ENCODE results near the gene EPHA4. TPM values are rescaled to one million over a fixed set of nuclear protein-coding genes. Genes with fewer than 3 reads are reported as not detected.
A peak's percentile ranks its signal among the peaks of the same experiment; 100 is the strongest.

Gene EPHA4
- total and polyA plus RNA-seq, 2 of the 4 experiments (the other 2 are of a cell fraction) = 36.9 to 132 TPM

DNA sequence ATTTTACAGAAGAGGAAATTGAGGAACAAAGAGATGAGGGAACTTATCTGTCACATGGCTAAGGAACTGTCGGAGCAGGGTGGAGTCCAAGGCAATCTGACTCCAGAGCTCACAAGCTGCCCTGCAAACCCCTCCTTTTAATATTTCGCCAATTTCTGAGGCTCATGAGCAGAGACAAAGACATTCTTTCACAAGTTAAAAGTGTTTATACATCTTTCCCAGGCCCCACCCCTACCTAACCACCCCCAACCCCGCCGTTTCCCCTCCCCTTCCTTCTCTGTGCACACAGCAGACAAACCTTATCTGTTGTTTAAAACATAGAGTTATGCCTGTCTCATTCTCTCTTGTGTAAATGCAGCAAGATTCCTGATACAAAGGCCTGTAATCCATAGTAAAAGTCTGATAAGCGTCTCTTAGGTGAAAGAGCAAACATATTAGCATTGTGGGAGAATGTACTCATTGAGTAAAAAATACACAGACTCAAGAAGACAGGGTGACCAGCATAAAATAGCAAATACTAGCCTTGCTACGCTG lies 44.3 kb downstream of the EPHA4 start:
- Histone ChIP-seq H2BK20ac (ENCODE audit: low read depth, low read length) (peak overlapping the region; percentile 73), H4K20me1 (ENCODE audit: insufficient read depth, low read length) (no peaks in the 10 kb centered on the region), H3K9me3 (ENCODE audit: control insufficient read depth, insufficient read depth, low read length) (no peaks in the 10 kb centered on the region), H4K91ac (ENCODE audit: insufficient read depth, low read depth, low read length) (peak overlapping the region; percentile 64), H2BK5ac (ENCODE audit: low read depth, low read length, poor library complexity, severe bottlenecking) (peak overlapping the region; percentile 63), H3K27me3 (ENCODE audit: control insufficient read depth, insufficient read depth, low read length) (no peaks in the 10 kb centered on the region), H3K4ac (ENCODE audit: low read depth, low read length) (peak overlapping the region; percentile 71), H3K9ac (ENCODE audit: low read depth, low read length) (no peak overlapping the region; the same call in 1 of the 2 replicates), H3K14ac (replicated peaks; ENCODE audit: low read depth, low read length) (peak overlapping the region; percentile 64), H3K4me1 (ENCODE audit: control insufficient read depth, insufficient read depth, low read length) (peaks cover 23% of the 10 kb centered on the region), H2AK5ac (ENCODE audit: low read depth, low read length) (peak overlapping the region; percentile 23), H2AFZ (replicated peaks; ENCODE audit: low read length, poor library complexity) (peak overlapping the region; percentile 44), H3K9me1 (ENCODE audit: insufficient read depth, low read length) (peaks cover 9% of the 10 kb centered on the region), H3K23ac (ENCODE audit: low read depth, low read length) (0 out of 2 replicates have a peak overlapping the region, but pooled peaks have one; percentile 38), H4K5ac (ENCODE audit: low read depth, low read length) (peak overlapping the region; percentile 94), H2BK120ac (ENCODE audit: low read depth, low read length) (peak overlapping the region; percentile 62; the same call in 1 of the 2 replicates), H4K8ac (ENCODE audit: low read depth in 2 of 2, low read length in 2 of 2) (peak overlapping the region; percentile 68 to 80), H3K36me3 (ENCODE audit: control insufficient read depth, insufficient read depth, low read length) (peaks cover 3% of the 10 kb centered on the region; the same call in 1 of the 2 replicates), H3K4me3 (ENCODE audit: insufficient read depth, low read depth, low read length) (no peak overlapping the region), H2BK15ac (ENCODE audit: low read depth, low read length) (peak overlapping the region; percentile 57; the same call in 1 of the 3 replicates), H3K27ac (ENCODE audit: insufficient read depth, low read length) (peak overlapping the region; percentile 26; the same call in 1 of the 2 replicates), H3K4me2 (ENCODE audit: low read depth, low read length) (peak overlapping the region; percentile 60), H2AK9ac (replicated peaks; ENCODE audit: low read depth, low read length, poor library complexity) (no peak overlapping the region), H3K79me1 (ENCODE audit: low read depth in 1 of 2, low read length in 2 of 2) (peaks cover 26 to 31% of the 10 kb centered on the region in 2 experiments), H3K18ac (ENCODE audit: low read depth, low read length) (peak overlapping the region; percentile 87), H3K56ac (ENCODE audit: extremely low read depth, insufficient read depth, low read length) (no peak overlapping the region)
- intact Hi-C loops (cut with micrococcal nuclease) (no loop called here), in situ Hi-C loops (cut with MboI; ENCODE audit: low sequenced_read_pairs) (no loop called here), dilution Hi-C loops (cut with HindIII; ENCODE audit: low sequenced_read_pairs, unreplicated experiment) (no loop called here)
- TF ChIP-seq POLR2A (IDR thresholded peaks at IDR 0.05; ENCODE audit: low read depth, low read length) (no peak), BHLHE40 (IDR thresholded peaks at IDR 0.05; ENCODE audit: low read depth, low read length) (no peak), RFX5 (IDR thresholded peaks at IDR 0.05; ENCODE audit: low read depth, low read length) (no peak), USF2 (IDR thresholded peaks at IDR 0.05; ENCODE audit: low read depth, low read length) (no peak), RAD21 (IDR thresholded peaks at IDR 0.05; ENCODE audit: low read length) (no peak), CHD1 (IDR thresholded peaks at IDR 0.05; ENCODE audit: low read depth, low read length) (no peak), SMC3 (IDR thresholded peaks at IDR 0.05; ENCODE audit: low read depth, low read length) (no peak), NFE2L2 (IDR thresholded peaks at IDR 0.05; ENCODE audit: low read depth, low read length) (no peak), RCOR1 (IDR thresholded peaks at IDR 0.05; ENCODE audit: insufficient replicate concordance, low read length) (no peak)
- TF ChIP-seq, protein P1, sequence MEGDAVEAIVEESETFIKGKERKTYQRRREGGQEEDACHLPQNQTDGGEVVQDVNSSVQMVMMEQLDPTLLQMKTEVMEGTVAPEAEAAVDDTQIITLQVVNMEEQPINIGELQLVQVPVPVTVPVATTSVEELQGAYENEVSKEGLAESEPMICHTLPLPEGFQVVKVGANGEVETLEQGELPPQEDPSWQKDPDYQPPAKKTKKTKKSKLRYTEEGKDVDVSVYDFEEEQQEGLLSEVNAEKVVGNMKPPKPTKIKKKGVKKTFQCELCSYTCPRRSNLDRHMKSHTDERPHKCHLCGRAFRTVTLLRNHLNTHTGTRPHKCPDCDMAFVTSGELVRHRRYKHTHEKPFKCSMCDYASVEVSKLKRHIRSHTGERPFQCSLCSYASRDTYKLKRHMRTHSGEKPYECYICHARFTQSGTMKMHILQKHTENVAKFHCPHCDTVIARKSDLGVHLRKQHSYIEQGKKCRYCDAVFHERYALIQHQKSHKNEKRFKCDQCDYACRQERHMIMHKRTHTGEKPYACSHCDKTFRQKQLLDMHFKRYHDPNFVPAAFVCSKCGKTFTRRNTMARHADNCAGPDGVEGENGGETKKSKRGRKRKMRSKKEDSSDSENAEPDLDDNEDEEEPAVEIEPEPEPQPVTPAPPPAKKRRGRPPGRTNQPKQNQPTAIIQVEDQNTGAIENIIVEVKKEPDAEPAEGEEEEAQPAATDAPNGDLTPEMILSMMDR (conservative IDR thresholded peaks at IDR 0.05; ENCODE audit: low read depth, low read length) = no peak
- CTCF ChIA-PET = no interaction called here
- WGBS, 2 experiments (ENCODE audit: extremely low coverage in 2 of 2, insufficient read length in 1 of 2) = 28% methylated on average over 2 of the region's 6 CpGs; no CpG with 5 or more reads in 1 of the 2 experiments
- POLR2A ChIA-PET (ENCODE audit: unreplicated experiment) = no interaction called here
- DNase-seq = peak; percentile 45
- no TSS peak for BruUV-seq (replicated peaks)
- peak; percentile 55 for ATAC-seq (ENCODE audit: low read depth)
